Measurements from ENCODE around the gene IQCE. TPM values are rescaled to one million over a fixed set of nuclear protein-coding genes. Genes with fewer than 3 reads are reported as not detected.

IQCE gene
- total RNA-seq, 1 donor from 2014 or later: 32.0 TPM

DNA sequence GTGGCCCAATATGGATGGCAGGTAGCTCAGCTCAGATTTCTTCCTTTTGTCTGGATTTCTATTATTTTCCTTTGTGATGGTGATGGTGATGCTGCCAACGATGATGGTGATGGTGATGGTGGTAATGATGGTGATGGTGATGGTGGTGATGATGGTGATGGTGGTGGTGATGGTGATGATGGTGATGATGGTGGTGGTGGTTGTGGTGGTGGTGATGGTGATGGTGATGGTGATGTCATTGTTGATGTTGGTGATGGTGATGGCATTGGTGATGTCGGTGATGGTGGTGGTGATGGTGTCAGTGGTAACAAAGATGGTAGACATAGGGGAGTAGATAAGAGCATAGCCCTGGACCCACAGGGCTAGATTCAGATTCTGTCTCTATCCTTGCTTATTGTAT, 98.4 kb downstream of the IQCE start:
- no peak overlapping the region for H3K4me3 ChIP-seq
- H3K27ac ChIP-seq: no peak overlapping the region
- no peak for ATAC-seq
- no peaks in the 10 kb centered on the region for H3K4me1 ChIP-seq
- TF ChIP-seq, protein P1, sequence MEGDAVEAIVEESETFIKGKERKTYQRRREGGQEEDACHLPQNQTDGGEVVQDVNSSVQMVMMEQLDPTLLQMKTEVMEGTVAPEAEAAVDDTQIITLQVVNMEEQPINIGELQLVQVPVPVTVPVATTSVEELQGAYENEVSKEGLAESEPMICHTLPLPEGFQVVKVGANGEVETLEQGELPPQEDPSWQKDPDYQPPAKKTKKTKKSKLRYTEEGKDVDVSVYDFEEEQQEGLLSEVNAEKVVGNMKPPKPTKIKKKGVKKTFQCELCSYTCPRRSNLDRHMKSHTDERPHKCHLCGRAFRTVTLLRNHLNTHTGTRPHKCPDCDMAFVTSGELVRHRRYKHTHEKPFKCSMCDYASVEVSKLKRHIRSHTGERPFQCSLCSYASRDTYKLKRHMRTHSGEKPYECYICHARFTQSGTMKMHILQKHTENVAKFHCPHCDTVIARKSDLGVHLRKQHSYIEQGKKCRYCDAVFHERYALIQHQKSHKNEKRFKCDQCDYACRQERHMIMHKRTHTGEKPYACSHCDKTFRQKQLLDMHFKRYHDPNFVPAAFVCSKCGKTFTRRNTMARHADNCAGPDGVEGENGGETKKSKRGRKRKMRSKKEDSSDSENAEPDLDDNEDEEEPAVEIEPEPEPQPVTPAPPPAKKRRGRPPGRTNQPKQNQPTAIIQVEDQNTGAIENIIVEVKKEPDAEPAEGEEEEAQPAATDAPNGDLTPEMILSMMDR (IDR thresholded peaks at IDR 0.05): no peak
- intact Hi-C loops (cut with DNase I): no loop called here
- H3K9me3 ChIP-seq: no peaks in the 10 kb centered on the region
- no peak for DNase-seq
- H3K27me3 ChIP-seq (ENCODE audit: low read depth): no peaks in the 10 kb centered on the region
- peaks cover 38% of the 10 kb centered on the region for H3K36me3 ChIP-seq

- Histone ChIP-seq H3K27ac (no peak overlapping the region), H3K4me3 (no peak overlapping the region), H3K4me1 (peaks cover 8% of the 10 kb centered on the region), H3K27me3 (ENCODE audit: low read depth) (no peaks in the 10 kb centered on the region), H3K36me3 (peaks cover 38% of the 10 kb centered on the region), H3K9me3 (no peaks in the 10 kb centered on the region)
- DNase-seq (no peak), ATAC-seq (no peak)
- TF ChIP-seq, protein P1 (IDR thresholded peaks at IDR 0.05): no peak
- intact Hi-C loops (cut with DNase I): no loop called here
Observed at GRCh38 chr7:2657920-2658671, 99.3 kb downstream of the IQCE start.

DNA sequence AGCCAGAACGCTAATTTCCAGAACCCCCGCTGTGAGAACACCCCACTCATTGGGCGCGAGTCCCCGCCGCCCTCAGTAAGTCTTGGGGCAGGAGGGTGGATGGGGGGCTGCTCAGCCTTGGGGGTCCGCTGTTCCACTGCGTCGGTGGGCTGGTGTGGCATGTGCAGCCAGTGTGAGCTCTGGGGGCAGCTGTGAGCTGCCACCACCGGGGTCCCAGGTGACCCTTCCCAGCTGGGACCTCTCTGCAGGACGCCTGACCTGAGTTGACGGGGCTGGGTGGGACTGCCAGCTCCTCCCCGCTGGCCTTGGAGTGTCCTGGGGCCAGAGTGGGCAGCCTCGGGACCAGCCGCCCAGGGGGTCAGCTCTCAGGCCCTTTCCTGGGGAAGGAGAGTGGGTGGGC, 100.2 kb downstream of the IQCE start:
- Histone ChIP-seq H3K36me3 (peaks cover 38% of the 10 kb centered on the region), H3K9me3 (no peaks in the 10 kb centered on the region), H3K4me3 (no peak overlapping the region), H3K27ac (no peak overlapping the region), H3K27me3 (ENCODE audit: low read depth) (no peaks in the 10 kb centered on the region), H3K4me1 (peaks cover 12% of the 10 kb centered on the region)
- TF ChIP-seq, protein P1 (IDR thresholded peaks at IDR 0.05): no peak
- ATAC-seq (no peak), DNase-seq (no peak)
- intact Hi-C loops (cut with DNase I): no loop called here

- H3K27ac ChIP-seq: no peak overlapping the region
- H3K4me1 ChIP-seq: peaks cover 12% of the 10 kb centered on the region
- no peaks in the 10 kb centered on the region for H3K9me3 ChIP-seq
- ATAC-seq (no peak), DNase-seq (no peak)
- H3K36me3 ChIP-seq: peaks cover 38% of the 10 kb centered on the region
- TF ChIP-seq, protein P1 (IDR thresholded peaks at IDR 0.05): no peak
- H3K4me3 ChIP-seq: no peak overlapping the region
- no peaks in the 10 kb centered on the region for H3K27me3 ChIP-seq (ENCODE audit: low read depth)
- intact Hi-C loops (cut with DNase I): no loop called here
Observed at GRCh38 chr7:2659556-2660358, 101.0 kb downstream of the IQCE start.

DNA sequence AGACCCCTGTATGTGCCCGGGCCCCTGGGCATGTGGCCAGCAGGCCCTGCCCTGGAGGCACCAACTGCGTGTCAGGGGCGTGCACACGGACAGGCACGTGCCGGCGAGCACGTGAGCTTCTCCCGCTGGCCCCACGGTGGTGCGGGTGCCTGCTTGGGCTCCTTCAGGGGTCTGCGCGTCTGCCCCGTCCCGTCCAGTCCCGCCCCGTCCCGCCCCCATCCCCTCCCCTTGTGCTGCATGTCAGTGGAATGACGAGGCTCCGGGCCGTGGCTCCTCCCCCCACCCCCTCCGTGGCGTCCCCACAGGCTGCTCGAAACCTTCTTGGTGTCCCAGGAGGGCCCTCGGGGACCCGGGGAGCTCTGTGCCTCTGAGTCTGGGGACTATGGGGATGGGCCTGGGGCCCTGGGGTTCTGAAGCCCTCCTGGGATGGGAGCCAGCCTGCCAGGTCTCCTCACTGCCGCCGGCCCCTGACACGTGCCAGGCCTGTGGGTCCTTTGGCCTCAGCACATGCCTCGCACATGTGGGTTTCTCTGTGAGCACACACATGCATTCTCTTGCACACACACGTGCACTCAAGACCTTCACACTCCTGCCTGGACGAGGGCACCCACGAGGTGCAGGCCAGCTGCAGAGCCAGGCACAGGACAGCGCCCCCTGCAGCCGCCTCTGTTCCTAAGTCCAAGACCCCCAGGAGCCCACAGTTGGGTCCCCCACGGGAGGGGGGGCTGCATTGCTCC, 101.7 kb downstream of the IQCE start:
- Histone ChIP-seq H3K9me3 (no peaks in the 10 kb centered on the region), H3K27me3 (ENCODE audit: low read depth) (peaks cover 3% of the 10 kb centered on the region), H3K4me1 (peaks cover 12% of the 10 kb centered on the region), H3K27ac (no peak overlapping the region), H3K36me3 (peaks cover 38% of the 10 kb centered on the region), H3K4me3 (no peak overlapping the region)
- intact Hi-C loops (cut with DNase I): no loop called here
- ATAC-seq (no peak), DNase-seq (no peak)
- TF ChIP-seq, protein P1 (IDR thresholded peaks at IDR 0.05): no peak
